ENCODE results near the gene EXD3.

DNA sequence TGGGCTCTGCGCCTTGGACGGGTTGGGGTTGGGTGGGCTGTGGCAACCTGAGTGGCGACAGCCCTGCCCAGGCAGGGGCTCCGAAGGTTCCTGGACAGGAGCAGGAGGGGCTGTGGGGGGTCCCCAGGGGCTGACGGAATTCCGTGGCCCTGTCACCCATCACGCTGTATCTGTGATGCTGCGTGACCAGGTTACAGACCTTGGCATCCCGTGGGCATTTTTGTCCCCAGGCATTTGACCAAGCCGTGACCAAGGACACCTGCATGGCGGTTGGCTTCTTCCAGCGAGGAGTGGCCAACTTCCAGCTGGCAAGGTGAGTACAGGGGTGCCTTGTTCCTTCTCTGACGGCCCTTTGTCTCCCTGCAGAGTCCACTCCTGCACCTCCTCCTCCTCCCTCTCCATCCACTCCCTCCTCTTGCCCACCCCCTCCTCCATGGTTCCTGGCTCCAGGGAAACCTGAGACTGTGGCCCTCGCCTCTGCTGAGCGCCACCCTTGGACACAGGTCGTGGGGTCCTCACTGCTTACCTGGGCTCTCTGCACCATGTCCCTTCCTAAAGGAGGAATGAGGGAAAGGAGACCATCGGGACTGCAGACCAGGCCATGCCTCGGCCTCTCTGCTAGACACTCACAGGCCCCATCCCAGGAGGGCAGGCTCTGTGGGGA, 3.2 kb upstream of the EXD3 start:
- TF ChIP-seq CTCF (IDR thresholded peaks at IDR 0.05), result no peak
- no peak for TF ChIP-seq POLR2A (IDR thresholded peaks at IDR 0.05)
- no peak for TF ChIP-seq POLR2AphosphoS5 (IDR thresholded peaks at IDR 0.05)

All from breast epithelium (tissue), 3 donors.